Measurements from ENCODE around the gene GALNT2.

The GALNT2 gene

DNA sequence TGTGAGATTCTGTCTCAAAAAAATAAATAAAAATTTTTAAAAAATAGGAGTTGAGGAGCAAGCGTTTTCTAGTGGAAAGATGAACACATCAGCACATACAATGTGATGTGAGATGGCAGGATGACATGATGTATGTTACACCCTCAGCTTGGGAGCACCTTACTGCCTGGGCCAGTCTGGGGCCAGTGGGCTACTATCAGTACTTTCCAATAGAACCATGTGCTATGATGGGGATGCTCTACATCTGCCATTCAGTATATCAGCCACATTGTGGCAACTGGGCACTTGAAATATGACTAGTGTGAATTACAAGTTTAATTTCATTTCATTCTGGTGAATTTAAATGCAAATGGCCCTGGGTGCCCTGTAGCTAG lies 203.1 kb downstream of the GALNT2 start:
- no peak for DNase-seq

DNA sequence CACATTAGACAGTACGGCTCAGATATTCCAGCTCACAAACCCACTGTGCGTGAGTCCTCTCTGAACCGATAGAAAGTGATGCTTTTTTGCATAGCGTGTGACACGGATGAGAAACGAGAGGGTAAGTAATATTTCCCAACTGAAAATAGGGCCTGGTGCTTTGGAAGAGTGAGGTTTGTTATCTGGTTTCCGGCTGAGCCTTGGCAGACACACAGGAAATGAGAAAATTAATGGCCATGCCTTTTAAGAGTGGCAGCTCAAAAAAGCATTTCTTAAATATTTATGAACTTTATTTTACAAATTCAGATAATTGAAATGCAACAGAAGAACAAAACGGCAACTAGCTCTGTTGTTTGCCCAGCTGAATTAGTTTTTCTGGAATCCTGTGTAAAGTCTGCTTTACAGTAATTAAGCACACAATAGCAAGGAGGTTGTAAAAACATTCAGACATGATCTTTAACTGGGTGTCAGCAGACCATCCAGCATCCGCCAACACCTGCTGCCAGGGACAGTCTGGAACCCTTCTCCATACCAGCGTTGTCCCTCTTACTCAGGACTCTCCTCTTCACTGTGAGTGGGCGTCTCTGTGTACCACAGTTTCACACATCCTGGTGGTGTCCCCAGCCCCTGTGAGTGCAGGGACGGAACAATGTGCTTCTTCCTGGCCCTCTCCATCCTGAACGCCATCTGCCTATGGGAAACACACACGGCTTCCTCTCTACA lies 203.7 kb downstream of the GALNT2 start:
- peak; percentile 8 for DNase-seq

DNA sequence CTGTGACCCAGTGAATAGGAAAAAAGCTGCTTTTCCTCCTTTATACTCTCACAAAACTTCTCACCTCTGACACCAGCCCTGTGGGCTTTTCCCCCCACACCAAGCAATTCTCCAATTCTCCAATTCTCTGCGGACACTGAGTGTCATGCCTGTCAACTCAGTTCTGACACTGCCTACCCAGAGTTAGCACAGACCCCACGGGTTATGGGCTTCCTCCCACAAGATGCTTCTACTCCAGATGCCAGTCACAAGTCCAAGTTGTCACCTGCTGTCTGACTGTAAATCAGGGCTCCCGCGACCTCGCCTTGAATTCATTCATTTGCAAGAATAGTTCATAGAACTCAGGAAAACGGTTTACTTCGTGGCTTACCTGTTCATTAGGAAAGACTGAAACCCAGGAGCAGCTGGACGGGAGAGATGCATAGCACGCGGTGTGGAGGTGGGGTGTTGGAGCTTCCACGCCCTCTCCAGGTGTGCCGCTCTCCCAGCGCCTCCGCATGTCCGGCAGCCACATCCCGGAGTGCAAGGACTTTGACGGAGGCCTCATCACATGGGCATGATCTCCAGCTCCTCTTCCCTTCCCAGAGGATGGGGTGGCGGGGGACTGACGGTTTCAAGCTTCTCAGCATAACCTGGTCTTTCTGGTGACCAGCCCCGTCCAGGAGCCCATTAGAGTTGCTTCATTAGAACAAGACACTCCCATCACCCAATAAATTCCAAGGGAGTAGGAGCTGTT lies 204.4 kb downstream of the GALNT2 start:
- no peak for DNase-seq

DNA sequence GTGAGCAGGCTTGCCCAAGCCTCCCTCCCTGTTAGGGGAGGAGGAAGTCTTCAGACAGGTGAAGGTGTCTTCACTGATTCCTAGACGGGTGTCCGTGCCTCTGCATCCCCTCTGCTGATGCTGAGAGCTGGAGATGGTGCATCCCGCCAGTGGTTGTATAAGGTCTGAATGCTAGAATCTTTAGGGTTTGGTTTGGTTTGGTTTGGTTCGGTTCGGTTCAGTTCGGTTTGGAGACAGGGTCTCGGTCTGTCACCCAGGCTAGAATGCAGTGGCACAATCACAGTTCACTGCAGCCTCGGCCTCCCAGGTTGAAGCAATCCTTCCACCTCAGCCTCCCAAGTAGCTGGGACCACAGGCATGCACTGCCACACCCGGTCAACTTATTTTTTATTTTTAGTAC lies 205.5 kb downstream of the GALNT2 start:
- DNase-seq = no peak

DNA sequence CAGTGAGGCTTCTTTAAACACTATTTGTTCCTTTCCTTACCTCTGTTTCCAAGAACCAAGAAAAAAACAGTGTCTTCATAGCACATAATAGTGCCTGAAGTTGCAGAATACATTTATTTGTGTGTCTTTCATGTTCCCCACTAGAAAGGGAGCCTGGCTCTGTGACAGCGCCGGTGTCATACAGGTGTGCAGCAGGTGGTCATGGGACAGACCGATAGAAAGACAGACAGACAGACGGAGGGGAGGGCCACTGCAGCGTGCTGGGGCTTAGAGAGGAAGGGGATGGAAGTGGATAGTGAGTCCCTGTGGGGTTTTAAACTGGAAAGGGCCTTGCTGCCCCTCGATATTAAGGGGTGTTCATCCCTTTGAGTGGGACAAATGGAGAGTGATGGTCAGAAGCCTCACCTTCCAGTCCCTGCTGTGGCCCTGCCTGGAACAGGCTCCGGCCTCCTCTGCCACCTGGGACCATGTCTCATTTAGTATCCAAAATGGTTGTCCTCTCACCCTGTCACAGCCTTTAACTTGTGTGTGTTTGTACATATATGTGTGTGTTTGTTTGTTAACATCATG lies 206.2 kb downstream of the GALNT2 start:
- no peak for DNase-seq

DNA sequence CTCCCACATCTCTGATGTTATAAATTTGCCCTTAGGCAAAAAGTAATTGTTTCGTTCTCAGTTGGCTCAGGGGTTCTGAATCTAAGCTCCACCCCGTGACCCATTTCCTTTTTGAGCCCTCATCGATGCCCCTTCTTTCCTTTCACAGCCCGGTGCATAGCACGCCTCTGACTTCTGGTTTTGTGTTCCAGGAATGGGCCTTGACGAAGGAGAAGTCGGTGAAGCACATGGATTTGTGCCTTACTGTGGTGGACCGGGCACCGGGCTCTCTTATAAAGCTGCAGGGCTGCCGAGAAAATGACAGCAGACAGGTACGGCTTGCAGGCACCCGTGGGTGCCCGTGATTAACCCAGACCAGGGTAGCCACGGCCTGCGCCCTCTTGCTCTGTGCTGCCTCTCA lies 207.2 kb downstream of the GALNT2 start:
- no peak for DNase-seq

DNA sequence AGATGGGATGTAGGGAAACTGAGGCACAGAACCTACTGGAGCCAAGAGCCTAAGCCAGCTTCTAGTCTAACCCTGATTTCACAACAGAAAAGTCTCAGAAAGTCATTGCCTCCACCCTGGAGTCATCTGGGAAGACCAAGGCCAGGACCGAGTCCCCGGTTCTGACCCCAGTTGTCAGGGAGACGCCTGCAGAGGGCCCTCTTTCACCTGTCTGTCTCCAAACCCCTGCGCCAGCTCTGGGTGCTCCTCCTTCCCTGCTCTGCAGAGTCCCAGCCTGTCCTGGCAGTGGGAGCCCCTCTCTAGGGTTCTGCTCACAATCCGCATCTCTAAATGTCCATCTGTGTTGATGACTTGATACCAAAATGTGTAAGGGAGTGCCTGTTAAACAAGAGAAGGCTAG lies 209.4 kb downstream of the GALNT2 start:
- no peak for DNase-seq

DNA sequence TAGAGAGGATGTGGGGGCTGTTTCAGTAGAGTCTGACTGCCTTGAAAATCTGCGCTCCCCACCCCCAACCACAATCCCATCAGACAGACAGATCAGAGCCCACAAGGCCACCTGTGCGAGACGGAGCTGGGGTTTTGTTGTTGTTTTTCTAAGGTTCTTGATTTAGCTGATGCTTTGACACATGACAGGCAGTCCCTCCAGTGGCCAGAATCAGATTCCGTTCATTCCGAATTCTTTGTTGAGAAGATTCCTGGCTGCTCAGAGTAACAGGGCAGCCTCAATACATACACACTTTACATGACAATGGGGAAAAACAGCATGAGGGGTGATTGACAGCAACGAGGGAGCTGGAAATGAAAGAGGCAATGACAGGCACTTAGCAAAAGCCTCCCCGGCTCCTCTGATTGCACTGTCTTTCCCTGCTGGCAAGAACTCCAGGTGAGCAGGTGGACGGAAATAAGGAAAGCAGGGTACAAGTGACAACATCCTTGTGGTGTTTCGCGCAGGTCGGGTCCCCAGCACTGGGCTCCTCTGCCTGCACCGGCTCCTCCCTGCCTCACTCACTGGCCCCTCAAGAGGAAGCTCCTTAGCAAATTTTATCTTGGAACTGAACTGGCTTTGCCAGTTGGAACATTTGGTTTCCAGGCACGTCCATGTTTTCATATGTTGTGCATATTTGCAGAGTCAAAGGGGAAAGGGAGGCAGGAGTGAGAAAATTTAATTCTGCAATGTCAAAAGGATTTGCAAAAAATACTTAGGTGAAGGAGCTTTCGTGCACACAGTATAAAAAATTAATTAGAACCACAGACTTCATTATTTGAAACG lies 210.4 kb downstream of the GALNT2 start:
- no peak for DNase-seq

DNA sequence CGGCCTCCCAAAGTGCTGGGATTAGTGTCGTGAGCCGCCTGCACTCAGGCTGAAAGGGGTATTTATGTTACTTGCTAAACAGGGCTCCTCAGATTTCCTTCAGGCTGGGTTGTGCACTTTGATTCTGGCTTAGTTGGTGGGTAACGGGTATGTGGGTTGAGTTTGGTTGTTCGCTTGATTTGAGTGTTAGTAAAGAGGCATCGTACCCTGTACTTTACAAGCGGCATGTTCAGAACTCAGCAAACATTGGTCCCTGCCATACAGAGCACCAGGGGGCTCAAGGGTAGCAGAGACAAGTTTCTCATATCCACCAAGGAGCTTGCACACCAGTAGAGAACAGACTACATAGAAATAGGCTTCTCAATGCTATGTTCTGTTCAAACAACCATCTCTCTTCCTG lies 211.3 kb downstream of the GALNT2 start:
- no peak for DNase-seq

DNA sequence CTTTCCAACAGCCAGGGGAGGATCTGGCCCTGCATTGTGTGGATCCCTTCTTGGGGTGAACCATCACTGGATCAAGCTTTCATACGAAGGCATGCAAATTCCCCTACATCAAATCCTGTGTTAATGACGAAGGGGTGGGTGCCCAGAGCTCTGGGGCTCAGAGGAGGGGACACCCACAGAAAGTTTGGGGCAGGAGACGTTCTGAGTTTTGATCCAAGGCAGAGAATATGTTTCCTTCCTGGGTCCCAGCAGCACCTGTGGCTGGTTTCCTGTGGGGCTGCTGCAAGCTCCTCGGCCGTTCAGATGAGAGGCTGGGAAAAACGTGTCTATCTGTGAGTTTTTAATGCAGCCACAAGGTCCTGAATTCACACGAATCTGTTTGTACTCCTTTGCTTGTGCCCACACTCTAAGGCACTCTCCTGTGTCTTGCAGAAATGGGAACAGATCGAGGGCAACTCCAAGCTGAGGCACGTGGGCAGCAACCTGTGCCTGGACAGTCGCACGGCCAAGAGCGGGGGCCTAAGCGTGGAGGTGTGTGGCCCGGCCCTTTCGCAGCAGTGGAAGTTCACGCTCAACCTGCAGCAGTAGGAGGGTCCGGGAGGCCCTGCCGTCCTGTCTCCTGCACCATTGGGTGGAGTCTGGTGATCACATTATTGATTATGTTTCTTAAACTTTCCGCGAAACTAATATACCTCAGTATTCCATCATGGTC lies 212.0 kb downstream of the GALNT2 start:
- no peak for DNase-seq

DNA sequence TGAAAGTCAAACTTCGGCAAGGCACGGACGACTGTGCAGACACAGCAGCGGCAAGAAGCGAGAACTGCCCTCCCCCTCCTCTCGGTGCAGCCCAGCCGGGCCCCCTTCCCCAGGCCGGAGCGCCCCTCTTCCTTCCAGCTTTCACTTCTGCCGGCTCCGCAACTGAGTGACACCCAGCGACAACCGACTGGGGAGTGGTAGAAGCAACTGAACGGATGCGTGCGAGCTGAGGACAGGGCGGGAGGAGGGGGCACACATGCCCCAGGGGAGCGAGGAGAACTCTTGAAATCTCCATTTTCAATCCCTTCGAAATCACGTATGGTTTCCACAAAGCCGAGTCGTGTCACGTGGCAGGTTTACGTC lies 212.5 kb downstream of the GALNT2 start:
- no peak for DNase-seq

DNA sequence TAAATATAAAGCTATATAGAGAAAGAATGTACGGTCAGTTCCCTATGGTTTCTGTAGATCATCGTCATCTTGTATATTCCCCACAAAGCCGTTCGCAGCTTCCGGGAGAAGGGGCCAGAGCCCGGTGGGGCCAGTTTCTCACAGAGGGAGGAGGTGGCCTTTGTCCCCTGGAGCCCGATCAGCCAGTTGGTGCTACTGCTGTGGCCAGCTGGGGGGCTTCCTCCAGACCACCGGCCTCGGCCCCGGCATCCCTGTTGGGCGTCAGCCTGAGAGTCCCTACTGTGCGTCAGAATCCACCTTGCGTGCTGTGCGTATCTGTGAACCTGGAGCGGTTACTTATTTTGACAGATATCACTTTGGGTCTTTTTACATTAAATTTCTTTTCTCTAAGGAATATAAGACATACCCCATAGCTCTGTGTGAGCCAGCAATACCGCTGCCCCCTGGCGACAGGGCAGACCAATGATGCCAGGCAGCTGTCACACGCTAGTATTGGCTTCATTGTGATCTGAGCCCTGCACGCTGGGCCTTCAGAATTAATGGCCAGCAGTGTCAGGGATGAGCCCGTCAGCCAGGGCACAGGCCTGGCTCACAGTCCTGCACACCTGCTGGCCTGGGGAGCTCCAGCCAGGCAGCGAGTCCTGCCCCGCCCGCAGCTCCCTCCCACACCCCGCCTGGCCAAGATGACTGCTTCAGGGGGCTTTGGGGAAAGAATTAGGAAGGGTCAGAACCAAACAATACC lies 213.2 kb downstream of the GALNT2 start:
- no peak for DNase-seq

DNA sequence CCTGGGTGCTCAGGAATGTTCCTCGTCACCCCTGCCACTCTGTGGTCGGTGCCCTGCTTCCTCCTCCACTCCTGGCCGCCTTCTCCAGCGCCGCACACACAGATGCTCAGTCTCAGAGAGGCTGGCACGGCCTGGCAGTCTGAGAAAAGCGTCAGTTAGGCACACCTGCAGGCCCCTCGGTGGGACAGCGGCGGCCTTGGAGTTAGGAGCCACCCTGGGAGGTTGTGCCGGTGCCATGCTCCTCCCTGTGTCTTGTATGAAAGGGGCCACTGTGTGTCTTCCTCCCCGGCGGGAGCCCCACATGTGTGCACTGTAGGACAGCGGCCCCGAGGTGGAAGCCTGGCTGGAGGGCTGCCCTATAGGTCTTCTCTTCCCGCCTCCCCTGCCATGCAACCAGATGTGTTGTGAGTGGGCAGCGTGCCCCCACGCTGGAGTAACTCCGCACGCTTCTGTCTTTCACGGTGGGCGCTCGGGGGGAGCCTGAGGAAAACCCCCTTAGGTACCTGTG lies 213.9 kb downstream of the GALNT2 start:
- DNase-seq = no peak

DNA sequence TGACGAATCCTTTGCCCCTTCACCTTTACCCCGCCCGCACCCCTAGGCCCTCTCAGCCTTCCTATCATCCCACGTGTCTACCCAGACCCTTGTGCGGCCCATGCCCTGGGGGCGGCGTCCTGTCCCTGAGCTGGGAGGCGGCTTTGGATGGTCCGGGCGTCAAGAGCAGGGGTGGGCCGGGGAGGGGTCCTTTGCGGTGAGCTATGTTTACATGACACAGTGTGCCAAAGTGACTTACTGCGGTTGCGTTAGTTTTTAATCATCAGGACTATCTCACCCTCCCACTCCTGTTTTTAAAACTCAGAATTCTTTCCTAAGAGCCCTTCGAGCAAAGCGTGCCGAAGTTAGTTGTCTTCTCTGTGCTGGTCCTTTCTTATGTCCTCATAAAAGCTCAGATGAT lies 214.5 kb downstream of the GALNT2 start:
- DNase-seq = no peak

DNA sequence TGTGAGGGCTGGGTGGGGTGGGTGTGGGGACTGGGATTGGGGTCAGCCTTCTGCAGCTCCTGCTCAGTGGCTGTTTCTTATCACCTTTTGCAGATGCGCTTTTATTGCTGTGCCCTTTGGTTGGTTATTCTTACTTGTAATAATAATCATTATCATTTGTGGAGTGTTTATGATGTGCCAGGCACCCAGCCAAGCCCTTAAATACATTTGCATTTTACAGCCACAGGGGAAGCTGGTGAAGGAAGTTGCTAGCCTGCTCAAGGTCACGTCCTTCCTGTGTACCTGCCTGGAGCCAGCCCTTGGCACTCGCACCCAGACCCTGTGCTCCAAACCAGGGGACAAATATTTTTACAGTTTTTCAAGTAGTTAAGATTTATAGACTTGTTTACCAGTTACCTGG lies 215.1 kb downstream of the GALNT2 start:
- no peak for DNase-seq

DNA sequence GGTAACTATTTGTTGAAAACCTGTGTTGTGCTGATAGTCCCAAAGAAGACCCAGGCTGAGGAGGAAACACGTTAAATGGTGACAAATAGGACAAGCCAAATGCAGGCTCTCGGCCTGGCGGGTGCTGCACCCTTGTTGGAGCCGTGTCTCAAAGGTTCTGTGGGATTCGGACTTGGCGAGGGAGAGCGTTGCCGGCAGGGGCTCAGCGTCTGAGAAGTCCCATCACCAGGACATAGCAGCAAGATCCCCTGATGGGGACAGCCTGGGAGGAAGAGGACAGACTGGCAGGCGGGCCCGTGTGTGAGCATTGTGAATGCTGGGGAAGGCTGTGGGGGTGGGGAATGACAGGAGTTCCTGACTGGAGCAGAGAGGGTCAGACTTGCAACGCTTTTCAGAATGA lies 216.6 kb downstream of the GALNT2 start:
- no peak for DNase-seq

DNA sequence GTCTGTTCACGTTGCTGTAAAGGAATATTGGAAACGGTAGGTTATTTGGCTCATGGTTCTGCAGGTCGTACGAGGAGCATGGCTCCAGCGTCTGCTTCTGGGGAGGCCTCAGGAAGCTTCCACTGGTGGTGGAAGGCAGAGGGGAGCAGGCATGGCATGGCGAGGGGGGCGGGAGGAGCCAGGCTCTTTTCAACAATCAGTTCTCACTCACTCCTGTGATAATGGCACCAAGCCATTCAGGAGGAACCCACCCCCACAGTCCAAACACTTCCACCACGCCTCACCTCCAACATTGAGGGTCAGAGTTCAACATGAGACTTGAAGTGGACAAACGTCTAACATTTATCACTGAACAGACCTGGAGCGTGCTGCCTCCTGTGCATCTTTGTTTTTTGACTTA lies 217.9 kb downstream of the GALNT2 start:
- DNase-seq = no peak

DNA sequence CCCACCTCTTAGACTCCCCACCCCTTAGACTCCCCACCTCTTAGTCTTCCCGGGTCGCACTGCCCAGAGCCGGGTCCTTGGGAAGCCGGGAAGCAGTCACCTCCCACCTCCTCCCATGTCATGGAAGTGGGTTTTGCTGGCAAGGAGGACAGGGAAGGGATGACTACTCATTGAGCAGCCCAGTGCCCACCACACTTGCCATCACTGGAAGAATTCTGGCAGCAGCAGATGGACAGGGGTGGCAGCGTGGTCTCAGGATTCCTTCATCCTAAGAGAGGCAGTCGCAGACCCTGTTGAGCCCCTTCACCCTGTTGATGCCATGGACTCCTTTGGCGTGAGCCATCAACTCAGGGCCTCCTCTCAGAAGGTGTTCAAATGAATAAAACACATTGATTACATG lies 218.3 kb downstream of the GALNT2 start:
- no peak for DNase-seq

DNA sequence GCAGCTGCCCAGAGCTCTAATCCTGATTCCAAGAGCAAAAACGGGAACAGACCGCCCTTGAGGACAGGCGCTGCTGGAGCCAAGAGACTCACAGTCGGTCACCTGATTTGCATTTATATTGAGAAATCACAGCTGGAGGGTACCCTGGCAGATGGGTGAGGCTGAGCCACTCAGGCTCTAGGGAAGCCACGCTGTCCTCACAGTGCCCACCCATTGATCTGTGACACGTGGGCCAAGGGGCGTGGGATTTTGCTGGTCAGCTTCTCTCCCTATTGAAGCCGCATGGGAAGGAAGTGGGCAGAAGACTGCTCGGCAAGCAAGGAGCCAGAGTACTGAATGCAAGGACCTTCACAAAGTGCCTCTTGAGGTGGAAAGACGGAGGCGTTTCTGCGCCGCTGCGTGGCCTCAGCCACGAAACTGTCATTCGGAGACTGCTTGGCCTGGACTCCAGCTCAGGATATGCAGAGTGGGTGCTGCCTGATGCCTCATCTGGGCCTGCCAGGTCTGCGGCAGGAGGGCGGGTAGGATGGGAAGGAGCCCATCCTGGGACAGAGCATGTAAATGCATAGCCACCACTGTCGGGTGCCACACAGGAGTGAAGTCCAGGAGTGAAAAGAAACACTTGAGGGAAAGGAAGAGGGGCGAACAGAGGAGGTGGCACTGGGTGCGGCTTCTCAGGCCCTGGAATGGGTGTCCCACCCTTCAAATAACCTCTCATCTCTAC lies 219.3 kb downstream of the GALNT2 start:
- no peak for DNase-seq

DNA sequence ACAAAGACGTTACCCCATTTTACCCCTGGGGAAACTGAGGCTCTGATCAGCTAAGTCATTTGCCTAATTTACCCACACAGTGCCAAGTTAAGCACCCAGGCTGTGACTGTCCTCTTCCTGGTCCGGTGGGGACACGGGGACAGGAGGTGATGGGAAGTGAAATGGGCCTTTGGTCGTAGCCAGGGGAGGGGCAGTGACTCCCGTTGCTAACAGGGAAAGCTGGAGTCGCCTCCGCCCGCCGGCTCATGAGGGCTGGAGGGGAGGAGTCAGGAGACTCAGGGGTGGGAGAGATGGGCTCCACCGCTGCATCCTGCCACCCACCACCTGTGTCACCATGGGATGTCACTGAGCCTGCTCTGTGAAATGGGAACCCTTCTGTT lies 219.8 kb downstream of the GALNT2 start:
- no peak for DNase-seq

DNA sequence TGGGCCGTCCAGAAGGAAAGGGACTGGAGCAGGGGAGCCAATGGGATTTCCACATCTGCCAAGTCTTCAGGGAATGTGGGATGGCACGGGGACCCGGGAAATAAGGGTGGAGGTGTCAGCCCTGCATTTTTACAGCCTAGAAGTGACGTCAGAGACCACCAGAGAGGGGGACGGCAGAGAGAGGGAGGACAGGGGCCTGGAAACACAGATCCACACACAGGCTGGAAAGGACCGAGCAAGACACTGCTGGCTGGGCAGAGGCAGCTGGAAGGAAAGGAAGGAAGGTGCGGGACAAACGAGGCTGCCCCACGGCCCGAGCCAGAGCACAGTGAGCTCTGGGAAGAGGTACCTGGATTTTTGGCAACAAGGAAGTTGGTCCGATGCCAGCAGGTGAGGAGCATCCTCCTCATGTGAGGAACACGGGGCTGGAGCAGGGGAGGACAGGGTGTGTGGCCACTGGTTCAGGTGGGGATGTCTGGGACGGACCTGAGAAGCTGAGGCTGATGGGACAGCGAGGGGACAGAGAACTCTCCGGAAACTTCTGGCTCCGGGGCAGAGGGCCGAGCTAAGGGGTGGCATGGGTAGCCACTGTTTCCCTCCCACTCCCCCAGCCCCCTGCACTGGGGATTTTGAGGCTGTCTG lies 220.8 kb downstream of the GALNT2 start:
- DNase-seq = no peak
